ENCODE data around the gene IRS1.

IRS1 gene

DNA sequence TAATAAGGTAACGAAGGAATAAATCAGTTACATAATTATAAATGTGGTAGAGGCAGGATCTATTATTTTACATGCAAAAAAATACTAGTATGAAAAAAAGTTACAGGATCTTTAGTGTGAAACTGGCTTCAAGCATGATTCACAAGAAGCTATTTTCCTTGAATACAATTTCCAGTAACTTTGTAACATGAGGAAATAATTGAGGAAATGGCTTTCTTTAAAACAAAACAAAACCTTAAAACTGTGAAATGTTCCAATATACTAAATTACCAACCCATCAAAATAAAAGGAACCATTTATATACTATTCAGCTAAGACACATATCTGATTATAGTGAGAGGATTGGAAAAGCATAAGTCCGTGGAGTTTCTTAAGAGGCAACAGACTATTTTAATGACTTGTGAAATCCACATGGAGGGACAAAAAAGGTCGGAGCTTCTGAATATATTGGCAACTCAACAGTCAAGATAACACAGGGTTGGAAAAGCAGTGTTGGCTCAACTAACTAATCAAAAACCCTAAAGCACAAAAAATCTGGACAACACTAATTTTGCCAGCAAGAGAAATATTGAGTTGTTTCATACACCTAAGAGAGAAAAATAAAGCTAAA lies 10.6 kb downstream of the IRS1 start:
- no peak for DNase-seq

DNA sequence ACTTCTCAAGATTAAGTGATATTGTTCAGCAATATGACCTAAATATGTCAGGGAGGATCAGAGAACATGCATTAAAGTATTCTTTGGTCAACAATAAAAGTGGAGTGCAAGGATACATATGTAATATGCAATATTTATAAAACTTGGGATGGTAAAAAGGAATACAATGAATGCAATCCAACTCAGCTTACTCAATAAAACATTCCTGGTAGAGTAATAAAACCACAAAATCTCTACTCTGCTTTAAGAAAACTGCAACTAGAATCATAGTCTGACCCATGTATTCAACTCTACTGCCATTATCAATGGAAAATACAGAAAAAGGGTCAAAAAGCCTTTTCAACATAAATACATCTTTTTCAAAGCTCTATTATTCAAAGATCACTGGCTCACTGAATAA lies 11.6 kb downstream of the IRS1 start:
- DNase-seq = no peak

DNA sequence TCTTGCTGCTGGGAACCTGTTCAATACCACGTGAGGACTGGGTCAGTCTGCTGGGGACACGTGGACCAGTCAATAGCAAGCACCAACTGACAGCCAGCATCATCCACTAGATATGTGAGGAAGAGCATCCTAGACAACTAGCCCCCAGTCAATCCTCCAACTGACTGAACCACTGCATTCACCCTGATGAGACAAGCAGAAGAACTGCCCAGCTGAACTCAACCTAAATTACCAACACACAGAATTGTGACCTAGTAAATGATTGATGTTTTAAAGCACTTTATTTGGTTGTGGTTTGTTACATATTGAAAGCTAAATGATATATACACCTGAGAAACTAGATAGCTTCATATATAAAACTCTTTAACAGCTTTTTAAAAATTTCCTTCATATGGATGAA lies 15.7 kb downstream of the IRS1 start:
- DNase-seq = no peak

DNA sequence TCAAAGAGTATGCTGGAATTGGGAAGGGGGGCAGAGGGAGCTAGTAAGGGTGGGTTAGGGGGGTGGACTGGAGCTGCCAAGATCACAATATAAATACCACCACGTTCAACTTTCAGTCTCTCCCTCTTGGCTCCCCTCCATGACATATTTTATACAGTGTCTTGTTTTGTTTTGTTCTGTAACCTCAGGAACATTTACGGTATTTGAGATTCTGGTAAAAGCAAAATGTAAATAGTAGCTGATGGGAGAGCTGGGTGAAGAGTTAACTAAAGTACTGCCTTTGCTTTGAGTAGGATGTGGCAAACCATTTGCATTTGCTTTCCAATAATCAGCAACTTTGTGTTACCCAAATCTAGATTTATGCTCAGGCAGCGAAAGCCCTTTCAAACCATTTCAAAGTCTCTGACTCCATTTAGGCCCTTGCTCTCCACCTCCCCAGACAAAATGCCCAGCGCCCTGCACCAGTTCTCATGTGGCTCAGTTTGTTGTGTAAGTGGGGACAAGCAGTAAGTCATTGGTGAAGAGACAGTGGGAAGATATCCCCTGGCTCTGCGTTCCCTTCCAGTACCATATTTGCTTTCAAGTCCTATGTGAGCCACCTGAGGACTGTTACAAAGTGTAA lies 17.4 kb downstream of the IRS1 start:
- DNase-seq = peak; percentile 42

DNA sequence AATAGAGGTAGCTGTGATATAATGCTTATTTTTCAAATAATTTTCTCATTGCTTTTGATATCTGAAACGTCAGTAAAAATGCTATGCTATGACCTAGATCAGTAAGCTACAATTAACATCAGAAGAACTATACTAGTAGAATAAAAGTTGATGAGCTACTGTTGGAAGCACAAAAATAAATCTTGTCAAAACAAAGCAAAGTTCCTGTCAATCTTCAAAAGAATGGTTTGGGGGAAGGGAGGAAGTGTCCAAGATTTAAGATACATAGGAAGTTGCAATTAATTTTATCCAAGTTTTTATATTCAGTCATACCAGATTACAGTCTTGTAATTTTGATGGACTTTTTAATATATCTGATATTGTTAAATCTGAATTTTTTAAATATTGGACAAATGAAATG lies 19.2 kb downstream of the IRS1 start:
- DNase-seq = no peak

DNA sequence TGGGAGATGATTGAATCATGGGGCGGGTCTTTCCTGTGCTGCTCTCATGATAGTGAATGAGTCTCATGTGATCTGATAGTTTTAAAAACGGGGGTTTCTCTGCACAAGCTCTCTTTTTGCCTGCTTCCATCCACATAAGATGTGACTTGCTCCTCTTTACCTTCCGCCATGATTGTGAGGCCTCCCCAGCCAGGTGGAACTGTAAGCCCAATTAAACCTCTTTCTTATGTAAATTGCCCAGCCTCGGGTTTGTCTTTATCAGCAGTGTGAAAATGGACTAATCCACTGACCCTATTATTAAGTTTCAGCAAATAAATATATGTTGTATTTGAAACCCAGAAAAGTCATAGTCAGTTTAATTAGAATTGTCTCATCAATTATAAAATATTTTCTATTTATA lies 22.0 kb downstream of the IRS1 start:
- DNase-seq = no peak

DNA sequence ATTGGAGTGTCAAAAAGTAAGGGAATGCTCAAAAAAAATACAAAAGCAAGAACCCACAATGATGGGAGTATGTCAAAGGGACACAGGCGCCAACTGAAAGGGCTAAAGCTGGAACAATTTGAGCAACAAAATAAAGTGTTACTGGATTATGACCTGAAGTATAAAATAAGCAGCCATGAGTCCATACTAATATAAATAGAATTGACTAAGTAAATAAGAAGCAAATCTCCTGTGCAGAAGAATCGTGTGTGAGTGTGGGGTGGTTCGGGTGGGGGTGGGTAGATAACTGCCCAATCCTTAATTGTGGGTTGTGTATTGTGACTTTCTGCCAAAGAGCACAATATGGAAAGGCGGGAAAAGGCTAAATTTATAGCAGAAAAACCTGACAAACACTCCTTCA lies 23.5 kb downstream of the IRS1 start:
- DNase-seq = no peak

DNA sequence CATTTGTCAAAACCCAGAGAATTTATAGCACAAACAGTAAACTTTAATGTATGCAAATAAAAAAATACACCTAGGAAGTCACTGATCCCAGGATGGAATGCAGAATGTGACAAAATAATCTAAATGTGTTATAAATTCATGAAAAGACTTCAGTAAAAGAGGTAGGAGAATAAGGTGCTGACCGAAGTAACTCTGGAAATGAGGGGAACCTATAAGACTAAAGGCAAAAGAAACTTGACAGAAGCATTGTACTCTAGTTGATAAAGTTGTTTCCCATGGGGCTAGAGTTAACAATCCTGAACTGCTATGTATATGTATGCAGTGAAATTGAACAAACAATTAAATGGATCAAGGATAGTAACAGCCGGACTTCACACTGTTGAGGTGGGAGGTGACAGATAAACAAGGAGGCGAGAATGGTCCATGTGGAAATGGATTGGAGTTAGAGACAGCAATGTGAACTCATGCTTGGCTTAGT lies 24.5 kb downstream of the IRS1 start:
- DNase-seq = no peak

DNA sequence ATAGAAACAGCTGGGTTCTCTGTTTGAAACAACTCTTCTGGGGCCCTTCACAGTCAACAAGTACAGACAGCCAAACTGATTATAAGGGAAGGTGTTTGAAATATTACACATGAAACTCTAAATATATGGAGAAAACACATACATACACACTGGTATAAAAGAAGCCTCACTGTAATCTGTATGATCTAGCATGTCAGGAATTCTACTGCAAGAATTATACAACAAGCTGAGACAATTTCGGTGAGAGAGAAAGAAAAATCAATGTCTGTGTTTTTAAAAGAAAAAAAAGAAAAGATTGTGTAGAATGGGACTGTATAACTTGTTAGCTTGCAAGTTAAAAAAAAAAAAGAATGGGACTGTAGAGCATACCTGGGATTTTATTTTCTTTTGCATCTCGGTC lies 26.3 kb downstream of the IRS1 start:
- peak; percentile 25 for DNase-seq

DNA sequence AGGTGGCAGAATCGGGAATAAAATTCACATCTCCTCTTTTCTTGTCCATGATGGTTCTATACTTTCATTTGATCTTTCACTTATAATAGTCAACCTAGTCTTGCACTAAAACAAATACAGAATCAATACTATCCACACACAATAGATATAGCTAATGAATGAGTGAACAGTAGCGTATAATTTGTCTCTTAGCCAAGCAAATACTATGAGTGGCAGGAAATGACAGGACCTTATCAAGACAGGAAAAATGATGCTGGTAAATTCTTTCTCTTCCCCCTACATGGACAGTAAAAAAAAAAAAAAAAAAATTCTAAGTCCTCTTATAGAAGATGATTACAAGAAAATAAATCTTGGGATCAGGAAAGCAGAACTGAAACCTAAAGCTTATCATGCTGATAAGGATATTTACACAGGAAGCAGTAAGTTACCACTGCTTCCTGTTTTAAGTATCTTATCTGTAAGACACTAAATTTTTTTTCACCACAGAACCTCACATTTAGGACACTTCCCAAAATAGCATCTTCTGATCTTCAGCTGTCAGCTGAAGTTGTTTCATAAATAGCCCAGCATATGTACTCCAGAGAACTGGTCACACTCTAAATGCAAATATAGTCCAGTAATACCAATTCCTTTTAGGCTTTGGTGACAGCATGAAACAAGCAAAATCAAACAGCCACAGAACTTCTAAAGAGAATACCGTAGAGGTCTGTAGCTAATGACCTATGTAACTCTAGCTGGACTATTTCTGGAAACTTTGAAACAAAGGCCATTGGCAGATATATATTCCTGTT lies 27.0 kb downstream of the IRS1 start:
- DNase-seq = no peak

DNA sequence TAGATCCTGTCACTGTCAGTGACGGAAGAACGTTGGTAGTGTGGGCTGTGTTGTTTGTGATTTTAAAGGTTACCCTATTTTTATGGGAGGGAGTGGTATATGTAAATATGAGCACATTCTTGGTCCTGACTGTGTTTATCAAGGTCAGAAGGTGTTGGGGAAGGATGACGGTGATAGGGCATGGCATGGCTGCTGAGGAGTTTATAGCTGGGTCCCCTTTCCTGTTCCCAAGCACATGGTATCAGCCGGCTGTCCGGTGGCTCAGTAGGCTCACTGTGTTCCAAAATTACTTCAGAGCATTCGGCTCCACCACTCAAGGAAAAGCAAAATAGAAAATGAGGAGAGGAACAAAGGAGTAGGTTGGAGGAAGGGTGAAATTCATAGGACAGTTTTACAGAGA lies 28.6 kb downstream of the IRS1 start:
- no peak for DNase-seq

DNA sequence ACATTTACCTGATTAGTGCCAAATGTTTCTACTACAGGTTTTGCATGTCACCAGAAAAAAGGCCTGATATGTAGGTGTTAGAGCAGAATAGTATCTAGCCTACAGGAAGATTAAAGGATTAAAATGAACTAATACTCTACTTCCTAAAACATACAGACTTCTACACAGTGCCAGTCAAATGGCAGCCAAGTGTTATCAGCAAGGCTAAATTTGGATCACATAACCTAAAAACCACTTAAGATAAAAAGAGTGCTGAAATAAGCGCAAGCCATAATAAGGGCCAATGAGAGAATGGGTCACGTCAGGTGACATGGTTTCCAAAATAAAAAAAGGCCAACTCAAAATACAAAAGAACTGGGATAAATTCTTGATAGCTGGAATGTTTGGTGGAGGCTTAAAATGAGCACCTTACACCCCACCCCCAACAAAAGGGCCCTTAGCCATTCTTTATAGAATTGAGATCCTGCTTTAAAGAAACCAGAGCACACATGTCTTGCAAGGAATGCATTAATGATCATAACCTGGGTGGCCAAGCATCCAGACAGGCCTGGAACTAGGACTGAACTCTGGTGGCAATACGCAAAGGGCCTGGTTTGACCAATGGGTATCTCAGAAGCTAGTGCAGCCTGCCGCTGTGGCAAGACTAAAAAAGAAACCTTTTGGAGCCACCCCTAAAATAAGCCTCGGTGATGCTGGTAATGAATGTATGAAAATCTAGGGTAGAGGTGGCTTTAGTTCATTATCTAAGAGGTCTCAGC lies 32.4 kb downstream of the IRS1 start:
- no peak for DNase-seq

DNA sequence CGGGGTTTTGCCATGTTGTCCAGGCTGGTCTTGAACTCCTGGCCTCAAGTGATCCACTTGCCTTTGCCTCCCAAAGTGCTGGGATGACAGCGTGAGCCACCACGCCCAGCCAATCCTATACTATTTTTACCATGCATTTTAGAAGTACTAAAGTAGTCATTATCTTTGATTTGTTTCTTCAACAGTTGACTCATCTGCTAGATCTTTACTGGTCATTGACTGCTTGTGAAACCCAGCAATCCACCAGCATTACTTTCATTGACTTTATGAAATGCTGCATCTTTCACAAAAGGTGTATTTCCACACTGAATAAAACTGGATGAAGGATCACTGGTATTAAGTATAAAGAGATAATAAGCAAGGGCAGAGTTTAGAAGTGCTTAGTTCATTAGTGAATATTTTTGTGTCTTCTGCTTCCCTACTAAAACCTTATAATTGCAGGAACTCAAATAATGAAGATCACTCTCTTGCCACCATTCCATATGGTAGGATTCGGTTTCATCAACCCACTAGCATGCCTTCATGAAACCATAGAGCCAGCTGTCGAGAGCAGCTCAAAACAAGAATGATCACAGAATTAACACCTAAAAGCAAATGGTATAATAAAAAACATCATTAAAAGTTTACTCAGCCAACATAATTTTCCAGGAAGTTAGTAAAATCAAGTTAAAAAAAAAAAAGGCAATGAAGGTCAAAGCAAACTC lies 33.1 kb downstream of the IRS1 start:
- DNase-seq = no peak

DNA sequence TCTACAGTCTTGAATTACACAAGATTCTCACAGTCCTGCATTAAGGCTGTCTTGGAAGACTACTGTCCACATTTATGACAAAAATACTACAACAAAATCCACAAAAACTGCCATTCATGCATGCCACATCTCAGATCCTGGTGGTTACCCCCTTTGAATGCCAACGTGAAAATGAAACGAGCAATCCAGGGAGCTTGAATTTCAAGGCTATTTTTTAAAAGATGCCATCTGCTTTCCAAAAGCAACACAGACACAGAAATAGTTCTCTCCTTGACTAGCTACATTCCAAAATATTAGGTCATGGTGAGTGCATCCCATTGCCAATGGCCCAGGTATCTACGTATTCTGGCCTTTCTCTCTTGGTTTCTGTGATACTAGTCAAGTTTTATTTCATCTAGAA lies 36.3 kb downstream of the IRS1 start:
- DNase-seq = peak; percentile 49

DNA sequence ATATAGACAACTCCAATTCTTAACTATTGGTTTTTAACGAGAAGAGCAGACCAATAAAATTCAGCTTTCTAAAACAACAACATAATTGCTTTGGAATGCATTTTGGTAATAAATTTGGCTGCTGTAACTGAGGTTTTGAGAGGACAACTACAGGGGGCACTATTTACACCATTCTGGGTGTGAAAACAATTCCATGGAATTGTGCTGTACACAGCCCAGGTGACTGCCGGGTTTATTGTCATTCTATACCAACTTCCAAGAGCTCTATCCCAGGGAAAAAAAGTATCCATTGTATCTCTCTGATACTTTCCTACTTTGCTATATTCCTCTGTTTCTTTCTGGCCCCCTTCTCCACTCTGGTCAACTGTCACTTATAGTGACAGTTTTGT lies 38.4 kb downstream of the IRS1 start:
- DNase-seq = no peak

DNA sequence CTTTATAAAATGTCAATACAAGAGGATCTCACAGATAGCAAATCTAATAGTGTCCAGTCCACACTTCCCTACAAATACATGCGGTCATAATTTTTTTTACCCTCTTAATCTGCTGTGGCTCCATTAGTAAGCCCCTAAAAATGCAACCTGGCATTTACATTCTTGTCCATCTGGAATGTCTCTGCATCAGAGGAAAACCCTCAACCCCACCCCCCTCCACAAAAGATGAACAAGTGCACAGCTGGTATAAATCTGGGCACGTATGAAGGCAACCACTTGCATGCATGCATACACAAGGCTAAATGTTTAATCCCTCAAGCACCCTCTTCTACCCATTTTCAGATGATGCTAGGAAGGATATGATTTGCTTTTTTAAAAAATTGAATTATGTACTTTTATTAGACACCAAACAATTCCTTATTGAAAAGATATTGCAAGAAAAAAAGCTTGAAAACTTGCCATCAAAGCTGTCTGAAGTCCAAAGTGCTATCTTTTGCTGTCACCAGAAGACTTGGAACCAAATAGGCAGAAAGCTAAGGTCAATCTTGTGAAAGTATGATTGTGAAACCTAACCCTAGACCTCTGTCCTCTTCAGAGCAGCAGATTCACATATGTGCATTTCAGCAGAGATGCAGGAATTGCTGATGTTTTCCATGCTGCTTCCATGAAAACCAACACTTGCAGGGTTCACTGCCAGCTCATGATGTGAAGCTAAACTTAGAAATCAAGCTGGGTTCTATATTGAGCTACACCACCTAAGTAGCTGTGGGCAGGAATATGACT lies 39.0 kb downstream of the IRS1 start:
- DNase-seq = peak; percentile 97

DNA sequence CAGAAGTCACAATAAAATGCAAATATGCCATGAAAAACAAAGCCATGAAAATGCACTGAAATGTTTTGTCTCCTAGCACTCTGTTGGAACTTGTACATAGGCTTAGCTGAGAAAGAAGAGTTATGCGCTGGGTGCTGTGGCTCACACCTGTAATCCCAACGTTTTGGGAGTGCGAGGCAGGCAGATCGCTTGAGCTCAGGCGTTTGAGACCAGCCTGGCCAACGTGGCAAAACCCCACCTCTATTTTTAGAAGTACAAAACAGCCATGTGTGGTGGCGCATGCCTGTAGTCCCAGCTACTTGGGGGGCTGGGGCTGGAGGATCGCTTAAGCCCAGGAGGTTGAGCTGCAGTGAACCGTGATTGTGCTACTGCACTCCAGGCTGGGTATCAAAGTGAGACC lies 39.9 kb downstream of the IRS1 start:
- DNase-seq = no peak

DNA sequence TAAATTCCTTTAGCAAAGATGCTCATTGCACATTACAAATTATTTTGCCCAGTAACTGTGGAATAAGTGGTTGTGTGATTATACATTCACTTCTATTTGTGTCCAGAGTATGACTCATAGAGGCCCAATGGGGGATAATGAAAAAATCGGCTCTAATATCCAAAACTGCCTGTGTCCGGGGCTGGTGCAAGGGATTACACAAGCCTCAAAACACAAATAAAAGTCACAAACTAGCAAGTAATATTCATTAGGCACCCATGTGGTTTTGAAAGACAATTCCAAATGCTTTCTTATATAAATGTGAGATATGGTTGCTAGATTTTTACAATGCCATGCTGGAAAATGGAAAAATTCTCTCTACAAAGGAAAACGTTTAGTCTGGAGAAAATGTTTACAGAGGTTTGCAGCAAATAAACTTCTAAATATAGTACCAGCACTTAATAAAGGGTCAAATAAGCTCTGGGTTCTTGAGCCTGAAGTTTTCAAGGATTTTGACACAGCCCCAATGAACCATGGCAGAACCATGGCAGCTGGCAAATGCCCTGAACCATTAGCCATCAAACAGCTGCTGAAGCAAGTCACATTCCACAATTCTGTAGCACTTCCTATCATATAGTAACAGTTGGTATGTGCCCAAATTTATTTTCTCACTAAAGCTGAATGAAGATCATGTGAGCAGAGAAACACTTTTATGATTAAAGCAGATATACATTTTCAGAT lies 40.5 kb downstream of the IRS1 start:
- peak; percentile 77 for DNase-seq

DNA sequence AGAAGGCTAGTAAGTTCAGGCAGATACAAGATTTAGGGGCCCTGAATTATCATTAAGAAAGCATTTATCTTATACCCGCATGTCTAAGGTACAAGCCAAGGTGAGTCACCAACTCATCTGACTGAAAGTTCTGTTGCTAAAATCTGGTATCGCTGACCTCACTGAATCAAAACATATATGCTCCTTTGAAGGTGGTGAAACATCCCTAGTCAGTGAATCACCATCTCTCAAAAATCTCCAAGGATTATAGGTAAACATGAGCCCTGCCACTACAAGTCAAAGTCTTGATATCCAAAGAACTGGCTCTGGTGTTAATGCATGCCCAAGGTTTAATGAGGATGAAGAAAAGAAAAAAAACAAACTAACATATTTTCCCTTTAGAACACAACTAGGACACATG lies 43.5 kb downstream of the IRS1 start:
- peak; percentile 77 for DNase-seq

DNA sequence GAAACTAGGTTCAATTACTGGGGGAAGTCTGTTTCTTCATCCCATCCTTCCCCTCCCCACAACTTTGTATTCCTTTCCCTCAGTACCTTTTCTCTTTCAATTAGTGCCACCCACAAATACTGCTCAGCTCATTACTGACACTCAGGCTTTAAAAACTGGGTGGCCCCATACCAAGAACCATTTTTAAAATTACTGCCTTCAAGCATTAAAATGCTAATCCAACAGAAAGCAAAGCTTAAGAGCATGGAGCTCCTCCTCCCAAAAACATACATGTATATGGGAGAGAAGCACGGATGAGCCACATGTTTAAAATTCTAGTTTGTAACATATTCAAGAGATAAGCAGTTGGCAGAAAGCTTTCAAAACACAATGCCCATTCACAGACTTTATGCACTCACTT lies 44.0 kb downstream of the IRS1 start:
- DNase-seq = no peak

All from EL (cell line).